Loucy (cell line): ENCODE results near the gene BRAP.
A peak's percentile ranks its signal among the peaks of the same experiment; 100 is the strongest.

Experiments
- H2AFZ ChIP-seq: fragments of 200-600 bp; sonication (generic); 2 replicates; pipeline ENCODE4 v1.6.0; 2016; ENCODE audit warnings: antibody characterized with exemption, mild to moderate bottlenecking, low read length, moderate library complexity
- H3F3A ChIP-seq: fragments of 200-600 bp; 2 replicates; pipeline ENCODE4 v1.6.0; 2016; ENCODE audit warnings: antibody characterized with exemption, low read depth, mild to moderate bottlenecking
- H3K27me3 ChIP-seq: fragments of 200-600 bp; sonication (generic); 2 replicates; pipeline ENCODE4 v1.6.1; 2014; ENCODE audit warnings: low read length, mild to moderate bottlenecking; ENCODE audit not compliant: insufficient read depth, poor library complexity, severe bottlenecking
- H3K36me3 ChIP-seq: fragments of 200-600 bp; sonication (generic); 2 replicates; pipeline ENCODE4 v1.6.1; 2016; ENCODE audit warnings: low read length; ENCODE audit not compliant: insufficient read depth
- H3K4me1 ChIP-seq: fragments of 200-600 bp; sonication (generic); 2 replicates; pipeline ENCODE4 v1.5.1; 2014; ENCODE audit warnings: low read length, mild to moderate bottlenecking; ENCODE audit not compliant: insufficient read depth, poor library complexity, severe bottlenecking
- H3K4me2 ChIP-seq: fragments of 200-600 bp; sonication (generic); 2 replicates; pipeline ENCODE4 v1.6.0; 2014; ENCODE audit warnings: antibody characterized with exemption, low read length, low read depth, mild to moderate bottlenecking; ENCODE audit not compliant: poor library complexity, severe bottlenecking
- H3K4me3 ChIP-seq: fragments of 200-600 bp; sonication (generic); 2 replicates; pipeline ENCODE4 v1.5.1; 2014; ENCODE audit warnings: low read length, mild to moderate bottlenecking, mixed read lengths; ENCODE audit not compliant: poor library complexity, severe bottlenecking
- H3K79me2 ChIP-seq: fragments of 200-600 bp; sonication (generic); 2 replicates; pipeline ENCODE4 v1.6.1; 2014; ENCODE audit warnings: low read length; ENCODE audit not compliant: insufficient read depth
- H3K9ac ChIP-seq: fragments of 200-600 bp; sonication (generic); 2 replicates; pipeline ENCODE4 v1.6.0; 2014; ENCODE audit warnings: mild to moderate bottlenecking, low read depth, low read length, moderate library complexity; ENCODE audit not compliant: poor library complexity, severe bottlenecking
- H3K9me2 ChIP-seq: fragments of 200-600 bp; sonication (generic); replicated peaks from 2 replicates; pipeline ENCODE4 v1.6.1; 2016; ENCODE audit warnings: low read depth, low read length, mixed read lengths
- H3K9me3 ChIP-seq: fragments of 200-600 bp; sonication (generic); 2 replicates; pipeline ENCODE4 v1.6.1; 2014; ENCODE audit warnings: mild to moderate bottlenecking, antibody characterized with exemption, low read length, low read depth; ENCODE audit not compliant: insufficient read depth
- H4K20me1 ChIP-seq: fragments of 200-600 bp; sonication (generic); 2 replicates; pipeline ENCODE4 v1.6.0; 2014; ENCODE audit warnings: antibody characterized with exemption, low read length, mild to moderate bottlenecking; ENCODE audit not compliant: insufficient read depth, poor library complexity, severe bottlenecking
- EZH2phosphoT487 ChIP-seq: fragments of 200-600 bp; IDR thresholded peaks from 2 replicates; pipeline ENCODE4 v1.6.1; 2018; ENCODE audit warnings: antibody characterized with exemption, mild to moderate bottlenecking, moderate library complexity, borderline replicate concordance
- TF ChIP-seq, protein P1 (sequence below): fragments of 200-600 bp; sonication (generic); conservative IDR thresholded peaks from 2 replicates; pipeline ENCODE4 v1.5.1; 2014; ENCODE audit warnings: mild to moderate bottlenecking, antibody characterized with exemption, low read length

Gene BRAP

DNA sequence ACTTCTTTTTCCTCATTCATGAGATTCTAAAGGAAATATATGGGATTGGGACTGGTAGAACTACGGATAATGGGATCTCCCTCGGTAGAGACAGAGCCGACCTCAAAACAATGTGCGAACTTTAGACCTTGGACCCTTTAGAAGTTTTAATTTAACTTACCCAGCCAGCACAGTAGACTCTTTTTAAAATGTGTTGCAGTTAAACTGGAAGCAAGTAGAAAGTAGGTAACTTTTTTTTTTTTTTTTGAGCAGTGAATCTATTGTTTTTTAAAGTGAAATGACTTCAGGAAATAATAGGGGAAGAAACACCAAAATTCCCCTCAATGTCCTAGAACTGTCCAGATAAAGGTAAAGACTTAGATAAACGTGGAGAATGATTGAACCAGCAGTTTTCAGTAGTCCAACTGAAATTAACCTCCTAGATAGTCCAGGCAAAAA lies 85.5 kb downstream of the BRAP start:
- peaks cover 33% of the 10 kb centered on the region for H3K79me2 ChIP-seq
- H2AFZ ChIP-seq: peak overlapping the region; percentile 90
- H3K4me3 ChIP-seq: peak overlapping the region; percentile 80
- H3K9me2 ChIP-seq: no peaks in the 10 kb centered on the region
- no peaks in the 10 kb centered on the region for H3K36me3 ChIP-seq
- TF ChIP-seq, protein P1, sequence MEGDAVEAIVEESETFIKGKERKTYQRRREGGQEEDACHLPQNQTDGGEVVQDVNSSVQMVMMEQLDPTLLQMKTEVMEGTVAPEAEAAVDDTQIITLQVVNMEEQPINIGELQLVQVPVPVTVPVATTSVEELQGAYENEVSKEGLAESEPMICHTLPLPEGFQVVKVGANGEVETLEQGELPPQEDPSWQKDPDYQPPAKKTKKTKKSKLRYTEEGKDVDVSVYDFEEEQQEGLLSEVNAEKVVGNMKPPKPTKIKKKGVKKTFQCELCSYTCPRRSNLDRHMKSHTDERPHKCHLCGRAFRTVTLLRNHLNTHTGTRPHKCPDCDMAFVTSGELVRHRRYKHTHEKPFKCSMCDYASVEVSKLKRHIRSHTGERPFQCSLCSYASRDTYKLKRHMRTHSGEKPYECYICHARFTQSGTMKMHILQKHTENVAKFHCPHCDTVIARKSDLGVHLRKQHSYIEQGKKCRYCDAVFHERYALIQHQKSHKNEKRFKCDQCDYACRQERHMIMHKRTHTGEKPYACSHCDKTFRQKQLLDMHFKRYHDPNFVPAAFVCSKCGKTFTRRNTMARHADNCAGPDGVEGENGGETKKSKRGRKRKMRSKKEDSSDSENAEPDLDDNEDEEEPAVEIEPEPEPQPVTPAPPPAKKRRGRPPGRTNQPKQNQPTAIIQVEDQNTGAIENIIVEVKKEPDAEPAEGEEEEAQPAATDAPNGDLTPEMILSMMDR: no peak
- no peak for TF ChIP-seq EZH2phosphoT487
- H3K9ac ChIP-seq: peak overlapping the region; percentile 73
- no peaks in the 10 kb centered on the region for H3F3A ChIP-seq
- H4K20me1 ChIP-seq: peaks cover 31% of the 10 kb centered on the region
- peaks cover 17% of the 10 kb centered on the region for H3K4me1 ChIP-seq
- no peaks in the 10 kb centered on the region for H3K27me3 ChIP-seq
- H3K9me3 ChIP-seq: no peaks in the 10 kb centered on the region
- peak overlapping the region; percentile 90 for H3K4me2 ChIP-seq

DNA sequence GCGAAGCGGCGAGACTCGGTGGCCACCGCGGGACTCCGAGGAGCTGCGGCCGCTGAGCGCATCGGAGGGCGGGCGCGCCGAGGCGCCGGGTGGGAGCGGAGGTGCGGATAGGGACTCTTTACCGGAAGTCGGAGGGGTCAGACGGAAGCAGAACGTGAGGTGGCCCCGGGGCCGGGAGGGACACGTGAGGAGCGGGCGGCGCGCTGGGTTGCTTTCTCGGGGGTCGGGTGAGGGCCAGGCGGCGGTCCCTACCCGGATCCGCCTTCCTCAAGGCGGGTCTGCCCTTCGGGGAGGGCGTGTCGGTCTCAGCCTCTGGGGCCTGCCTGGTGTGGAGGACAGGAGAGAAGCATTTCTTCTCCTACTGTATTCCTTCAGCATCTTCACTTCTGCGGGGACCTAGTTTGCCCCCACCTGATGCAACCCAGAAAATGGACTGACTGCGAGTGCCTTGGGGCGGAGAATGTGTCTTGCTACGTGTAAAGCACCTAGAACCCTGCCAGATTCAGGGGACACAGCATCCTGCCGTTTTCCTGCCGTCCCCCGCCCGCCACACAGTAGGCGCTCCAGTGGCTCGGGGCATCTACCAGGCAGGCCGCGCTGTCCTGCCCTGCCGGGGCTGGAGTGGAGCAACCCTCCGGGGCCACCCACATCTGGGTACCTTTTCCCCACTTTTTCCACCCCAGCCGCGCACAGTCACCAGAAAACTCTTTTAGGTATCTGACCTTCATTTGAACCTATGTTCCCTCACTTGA lies 86.1 kb downstream of the BRAP start:
- Histone ChIP-seq H3K79me2 (peaks cover 39% of the 10 kb centered on the region), H3K9ac (peak overlapping the region; percentile 73), H2AFZ (peak overlapping the region; percentile 90), H4K20me1 (peaks cover 36% of the 10 kb centered on the region), H3K9me2 (no peaks in the 10 kb centered on the region), H3K4me3 (peak overlapping the region; percentile 80), H3K36me3 (no peaks in the 10 kb centered on the region), H3K4me2 (peak overlapping the region; percentile 90), H3K4me1 (peaks cover 23% of the 10 kb centered on the region), H3F3A (no peaks in the 10 kb centered on the region), H3K27me3 (no peaks in the 10 kb centered on the region), H3K9me3 (no peaks in the 10 kb centered on the region)
- no peak for TF ChIP-seq EZH2phosphoT487
- TF ChIP-seq, protein P1: no peak

DNA sequence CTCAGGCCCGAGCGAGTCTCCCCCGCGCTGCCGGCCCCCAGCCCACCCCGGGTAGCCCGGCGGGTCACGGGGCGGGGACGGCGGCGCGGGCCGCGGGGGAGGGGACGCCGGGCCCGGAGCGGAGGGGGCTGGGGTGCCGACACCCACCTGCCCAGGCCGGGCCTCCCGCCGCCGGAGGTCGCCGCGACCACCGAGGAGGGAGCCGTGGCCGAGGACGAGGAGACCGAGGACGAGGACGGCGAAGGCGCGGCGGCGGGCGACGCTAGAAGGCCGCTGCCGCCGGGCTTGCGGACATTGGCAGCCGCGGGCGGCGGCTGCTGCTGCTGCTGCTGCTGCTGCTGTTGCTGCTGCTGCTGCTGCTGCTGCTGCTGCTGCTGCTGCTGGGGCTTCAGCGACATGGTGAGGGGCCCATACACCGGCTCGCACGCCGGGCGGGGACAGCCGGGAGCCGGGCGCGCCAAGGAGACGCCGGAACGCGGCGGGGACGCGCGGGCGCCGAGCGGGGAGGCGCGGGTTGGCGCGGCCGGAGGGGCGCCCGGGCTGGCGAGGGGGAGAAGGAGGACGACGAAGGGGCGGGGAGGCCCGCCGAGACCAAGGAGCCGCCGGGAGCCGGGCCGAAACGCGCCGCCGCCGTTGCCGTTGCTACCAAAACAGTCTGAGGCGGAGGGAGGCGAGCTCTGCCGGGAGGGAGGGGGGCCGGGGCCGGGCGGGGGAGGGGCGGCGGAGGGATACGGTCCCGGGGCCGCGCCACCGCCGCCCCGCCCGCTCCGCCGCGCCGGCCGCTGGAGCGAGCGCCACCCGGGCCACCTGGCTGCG lies 86.9 kb downstream of the BRAP start, which contains the start of gene ATXN2:
TSS of gene ATXN2 (minus strand) at position 679 of the 816 bp plus-strand sequence. CDS start at position 398, 281 bp downstream.
- Histone ChIP-seq H3K4me1 (peaks cover 29% of the 10 kb centered on the region), H3K9me2 (no peaks in the 10 kb centered on the region), H3K4me3 (peak within 1 kb of the TSS; percentile 80), H3K9me3 (no peaks in the 10 kb centered on the region), H3K9ac (peak within 1 kb of the TSS; percentile 74), H3K79me2 (peaks cover 47% of the 10 kb centered on the region), H2AFZ (peak within 1 kb of the TSS; percentile 90), H4K20me1 (peaks cover 44% of the 10 kb centered on the region), H3K36me3 (no peaks in the 10 kb centered on the region), H3K27me3 (no peaks in the 10 kb centered on the region), H3K4me2 (peak within 1 kb of the TSS; percentile 90), H3F3A (no peaks in the 10 kb centered on the region)
- TF ChIP-seq EZH2phosphoT487: no peak
- TF ChIP-seq, protein P1: no peak
